Kidney epithelial cell (primary cell): Measurements from ENCODE around the gene JPH3. TPM values are rescaled to one million over a fixed set of nuclear protein-coding genes. Genes with fewer than 3 reads are reported as not detected.

ENCODE experiments used
- DNase-seq: peaks from one replicate; pipeline ENCODE4 v3.0.0-alpha.2; 2010; ENCODE audit warnings: low read depth
- H3K27me3 ChIP-seq: 2 replicates; pipeline ENCODE4 v1.6.0; 2011; ENCODE audit warnings: low read length; ENCODE audit not compliant: control insufficient read depth, insufficient read depth
- H3K36me3 ChIP-seq: 2 replicates; pipeline ENCODE4 v1.5.1; 2011; ENCODE audit warnings: low read length; ENCODE audit not compliant: control insufficient read depth, insufficient read depth
- H3K4me3 ChIP-seq: 2 replicates; pipeline ENCODE4 v1.5.1; 2011; ENCODE audit warnings: low read depth, mild to moderate bottlenecking, control low read depth, low read length
- CTCF ChIP-seq: IDR thresholded peaks from 2 replicates; pipeline ENCODE4 v1.5.1; 2011; ENCODE audit warnings: mild to moderate bottlenecking, moderate library complexity, low read length, control low read depth, inconsistent platforms; ENCODE audit not compliant: insufficient read depth, poor library complexity, severe bottlenecking
- total RNA-seq: library from RNA; depleted of rRNA; stranded (reverse); fragments of >200 nt; gene quantifications from 2 replicates; pipeline ENCODE4 v1.2.3, GENCODE V29; 2015

The JPH3 gene
- total RNA-seq, 1 donor from 2014 or later = 2.1 TPM

GRCh38 chr16:87701078-87701460 is 98.8 kb downstream of the JPH3 start:
- Histone ChIP-seq H3K27me3 (no peaks in the 10 kb centered on the region), H3K36me3 (no peaks in the 10 kb centered on the region), H3K4me3 (no peak overlapping the region)
- no peak for DNase-seq
- TF ChIP-seq CTCF = no peak

GRCh38 chr16:87701505-87701921 is 99.2 kb downstream of the JPH3 start:
- H3K4me3 ChIP-seq = no peak overlapping the region
- no peak for DNase-seq
- no peaks in the 10 kb centered on the region for H3K27me3 ChIP-seq
- TF ChIP-seq CTCF = no peak
- H3K36me3 ChIP-seq = no peaks in the 10 kb centered on the region

- peak; percentile 63 for TF ChIP-seq CTCF
- Histone ChIP-seq H3K36me3 (no peaks in the 10 kb centered on the region), H3K27me3 (no peaks in the 10 kb centered on the region), H3K4me3 (no peak overlapping the region)
- no peak for DNase-seq
Observed at GRCh38 chr16:87702325-87702811, 100.1 kb downstream of the JPH3 start.

- Histone ChIP-seq H3K27me3 (no peaks in the 10 kb centered on the region), H3K36me3 (no peaks in the 10 kb centered on the region), H3K4me3 (no peak overlapping the region)
- no peak for TF ChIP-seq CTCF
- DNase-seq = no peak
Observed at GRCh38 chr16:87703071-87703470, 100.8 kb downstream of the JPH3 start.

GRCh38 chr16:87703835-87704375 is 101.6 kb downstream of the JPH3 start:
- H3K36me3 ChIP-seq = no peaks in the 10 kb centered on the region
- H3K27me3 ChIP-seq = no peaks in the 10 kb centered on the region
- no peak for DNase-seq
- no peak overlapping the region for H3K4me3 ChIP-seq
- TF ChIP-seq CTCF = no peak

DNA sequence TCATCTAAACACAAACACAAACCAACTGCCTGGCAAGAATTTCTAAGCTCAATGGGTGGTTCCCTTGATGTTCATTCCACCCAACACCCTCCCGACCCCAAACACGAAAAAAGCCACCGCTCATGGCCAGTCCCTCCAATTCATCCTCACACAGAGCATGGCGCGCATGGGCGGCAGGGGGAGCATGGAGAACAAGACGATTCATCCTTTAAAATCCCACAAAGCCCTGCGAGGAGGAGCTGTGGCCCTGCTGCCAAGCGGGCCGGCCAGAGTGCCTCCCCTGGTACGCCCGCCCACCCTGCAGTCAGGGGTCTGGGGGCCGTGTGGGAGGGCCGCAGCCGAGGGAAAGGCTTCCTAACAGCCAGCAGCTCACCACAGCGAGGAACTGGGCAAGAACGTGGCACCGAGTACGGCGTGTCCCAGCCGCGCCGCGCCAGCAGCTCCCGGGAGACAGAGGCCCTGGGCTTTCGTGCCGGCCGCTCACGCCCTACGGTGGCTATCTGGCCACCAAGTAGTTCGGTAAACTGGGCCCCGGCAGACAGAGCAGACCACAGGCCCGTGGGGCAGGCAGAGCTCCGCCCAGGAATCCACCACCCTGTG is 102.5 kb downstream of the JPH3 start:
- TF ChIP-seq CTCF = no peak
- no peak for DNase-seq
- H3K4me3 ChIP-seq = no peak overlapping the region
- no peaks in the 10 kb centered on the region for H3K27me3 ChIP-seq
- no peaks in the 10 kb centered on the region for H3K36me3 ChIP-seq
